Lower lobe of right lung (tissue), 2 donors: Measurements from ENCODE around the gene FGD2. TPM values are rescaled to one million over a fixed set of nuclear protein-coding genes. Genes with fewer than 3 reads are reported as not detected.

ENCODE experiments used
- ATAC-seq, 2 donors: fragments of 200-7000 bp; cut with Tn5 transposase; one replicate each; pipeline ENCODE4 v1.9.1; 2020 to 2022; ENCODE audit warnings: mild to moderate bottlenecking in 2 of 2, moderate library complexity in 2 of 2
- DNase-seq: peaks from one replicate; pipeline ENCODE4 v3.0.0-alpha.2; 2020
- H3K27ac ChIP-seq: fragments of 200-600 bp; one replicate; pipeline ENCODE4 v1.8.0; 2022
- H3K27me3 ChIP-seq: fragments of 200-600 bp; one replicate; pipeline ENCODE4 v1.8.0; 2022; ENCODE audit warnings: low read depth
- H3K36me3 ChIP-seq: fragments of 200-600 bp; one replicate; pipeline ENCODE4 v1.8.0; 2022; ENCODE audit warnings: mild to moderate bottlenecking
- H3K4me1 ChIP-seq: fragments of 200-600 bp; one replicate; pipeline ENCODE4 v1.8.0; 2022
- H3K4me3 ChIP-seq: fragments of 200-600 bp; one replicate; pipeline ENCODE4 v1.8.0; 2022; ENCODE audit warnings: mild to moderate bottlenecking
- H3K9me3 ChIP-seq: fragments of 200-600 bp; one replicate; pipeline ENCODE4 v1.8.0; 2022
- intact Hi-C: fragments of 100-400 bp; cut with DNase I; formaldehyde crosslinking; loops from one replicate; pipeline ENCODE4 v1.11.0; 2022
- total RNA-seq: library from RNA; stranded (reverse); fragmentation: NEBNext Ultra II Directional; extraction: Animal tissue kit (Norgen Biotek cat#: 25700); gene quantifications from one replicate; pipeline ENCODE4 v1.2.1, GENCODE V29; 2021
- TF ChIP-seq, protein P1 (sequence below): fragments of 200-600 bp; IDR thresholded peaks from one replicate; pipeline ENCODE4 v1.8.0; 2022; ENCODE audit warnings: antibody characterized with exemption, mild to moderate bottlenecking
- donor health status: DM: no; HTN: yes; CAD: no; lungs with severe emphysema.

The FGD2 gene
- total RNA-seq, 1 donor from 2014 or later, result 103 TPM

- no peak for DNase-seq
- Histone ChIP-seq H3K9me3 (no peaks in the 10 kb centered on the region), H3K4me1 (peaks cover 8% of the 10 kb centered on the region), H3K27me3 (no peaks in the 10 kb centered on the region), H3K36me3 (no peaks in the 10 kb centered on the region), H3K27ac (no peak overlapping the region), H3K4me3 (no peak overlapping the region)
- ATAC-seq, result no peak
- TF ChIP-seq, protein P1, sequence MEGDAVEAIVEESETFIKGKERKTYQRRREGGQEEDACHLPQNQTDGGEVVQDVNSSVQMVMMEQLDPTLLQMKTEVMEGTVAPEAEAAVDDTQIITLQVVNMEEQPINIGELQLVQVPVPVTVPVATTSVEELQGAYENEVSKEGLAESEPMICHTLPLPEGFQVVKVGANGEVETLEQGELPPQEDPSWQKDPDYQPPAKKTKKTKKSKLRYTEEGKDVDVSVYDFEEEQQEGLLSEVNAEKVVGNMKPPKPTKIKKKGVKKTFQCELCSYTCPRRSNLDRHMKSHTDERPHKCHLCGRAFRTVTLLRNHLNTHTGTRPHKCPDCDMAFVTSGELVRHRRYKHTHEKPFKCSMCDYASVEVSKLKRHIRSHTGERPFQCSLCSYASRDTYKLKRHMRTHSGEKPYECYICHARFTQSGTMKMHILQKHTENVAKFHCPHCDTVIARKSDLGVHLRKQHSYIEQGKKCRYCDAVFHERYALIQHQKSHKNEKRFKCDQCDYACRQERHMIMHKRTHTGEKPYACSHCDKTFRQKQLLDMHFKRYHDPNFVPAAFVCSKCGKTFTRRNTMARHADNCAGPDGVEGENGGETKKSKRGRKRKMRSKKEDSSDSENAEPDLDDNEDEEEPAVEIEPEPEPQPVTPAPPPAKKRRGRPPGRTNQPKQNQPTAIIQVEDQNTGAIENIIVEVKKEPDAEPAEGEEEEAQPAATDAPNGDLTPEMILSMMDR, result no peak
- intact Hi-C loops, result no loop called here
These were observed 64.2 kb downstream of the FGD2 start for GRCh38 chr6:37069639-37070038.

GRCh38 chr6:37072526-37072925, 67.1 kb downstream of the FGD2 start:
- DNase-seq, result no peak
- Histone ChIP-seq H3K36me3 (no peaks in the 10 kb centered on the region), H3K4me1 (peaks cover 14% of the 10 kb centered on the region), H3K27ac (no peak overlapping the region), H3K27me3 (no peaks in the 10 kb centered on the region), H3K4me3 (no peak overlapping the region), H3K9me3 (no peaks in the 10 kb centered on the region)
- ATAC-seq, result no peak
- TF ChIP-seq, protein P1, result no peak
- intact Hi-C loops, result no loop called here

GRCh38 chr6:37074053-37074827, 68.8 kb downstream of the FGD2 start:
- H3K27me3 ChIP-seq, result no peaks in the 10 kb centered on the region
- H3K4me3 ChIP-seq, result no peak overlapping the region
- no peak for DNase-seq
- intact Hi-C loops, result no loop called here
- H3K36me3 ChIP-seq, result no peaks in the 10 kb centered on the region
- TF ChIP-seq, protein P1, result no peak
- no peaks in the 10 kb centered on the region for H3K9me3 ChIP-seq
- H3K27ac ChIP-seq, result no peak overlapping the region
- peaks cover 17% of the 10 kb centered on the region for H3K4me1 ChIP-seq
- no peak for ATAC-seq

DNA sequence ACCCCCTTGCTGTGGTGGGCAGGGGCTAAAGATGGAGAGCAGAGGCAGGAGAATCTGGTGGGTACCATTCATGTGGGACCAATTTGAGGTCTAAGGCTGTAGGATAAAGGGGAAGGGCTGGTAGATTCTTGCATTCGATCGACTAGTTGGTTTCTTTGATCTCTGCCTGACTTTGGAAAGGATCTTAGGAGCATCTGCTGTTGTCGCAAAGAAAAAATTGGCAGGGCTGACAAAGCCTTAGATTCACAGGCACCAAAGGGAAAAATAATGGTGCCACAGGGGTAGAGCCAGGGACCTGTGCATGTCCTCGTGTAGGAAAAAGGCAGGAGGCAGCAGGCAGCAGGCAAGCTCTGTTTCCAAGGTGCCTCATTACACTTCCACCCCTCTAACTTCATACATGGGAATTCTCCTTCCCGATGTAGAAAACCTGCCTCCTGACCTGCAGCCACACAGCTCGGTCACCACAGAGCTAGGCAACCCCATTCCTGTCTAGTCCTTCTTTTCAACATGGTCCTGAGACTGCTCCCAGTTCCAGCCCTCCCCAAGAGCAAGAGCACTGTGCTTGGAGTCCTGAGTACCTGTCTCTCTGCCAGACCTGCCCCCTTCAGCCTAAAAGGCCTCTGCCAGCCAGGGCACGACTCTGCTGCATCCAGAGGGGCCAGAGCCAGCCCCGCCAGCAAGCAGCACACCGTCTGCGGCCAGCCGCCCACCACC, 71.9 kb downstream of the FGD2 start:
- Histone ChIP-seq H3K27me3 (no peaks in the 10 kb centered on the region), H3K4me3 (no peak overlapping the region)
- TF ChIP-seq, protein P1, result no peak

GRCh38 chr6:37077905-37078296, 72.4 kb downstream of the FGD2 start:
- peak; percentile 79 to 87 for ATAC-seq
- Histone ChIP-seq H3K4me1 (peaks cover 18% of the 10 kb centered on the region), H3K27me3 (no peaks in the 10 kb centered on the region), H3K27ac (peak overlapping the region; percentile 36), H3K36me3 (no peaks in the 10 kb centered on the region), H3K9me3 (no peaks in the 10 kb centered on the region), H3K4me3 (no peak overlapping the region)
- intact Hi-C loops, result no loop called here
- TF ChIP-seq, protein P1, result no peak
- DNase-seq, result peak; percentile 70

More for the DNA sequence above, 71.9 kb downstream of the FGD2 start:
- ATAC-seq (peak; percentile 5 to 13), DNase-seq (no peak)
- intact Hi-C loops, result no loop called here
- H3K36me3 ChIP-seq, result no peaks in the 10 kb centered on the region
- peaks cover 13% of the 10 kb centered on the region for H3K4me1 ChIP-seq
- H3K27ac ChIP-seq, result no peak overlapping the region
- no peaks in the 10 kb centered on the region for H3K9me3 ChIP-seq

Other genes starting within 250 kb of the FGD2 start
- gene CPNE5, start 166.2 kb upstream of the FGD2 start, total RNA-seq, result 2.4 TPM
- gene PPIL1, start 130.9 kb upstream of the FGD2 start, total RNA-seq, result 14.4 TPM
- 54.7 TPM for gene C6orf89, start 119.7 kb upstream of the FGD2 start, total RNA-seq
- 11.9 TPM for gene PI16, start 50.9 kb upstream of the FGD2 start, total RNA-seq
- 194 TPM for gene MTCH1, start 19.5 kb upstream of the FGD2 start, total RNA-seq
- gene PIM1, start 164.5 kb downstream of the FGD2 start, total RNA-seq, result 56.8 TPM